Measurements from ENCODE around the gene TMEM190. TPM values are rescaled to one million over a fixed set of nuclear protein-coding genes. Genes with fewer than 3 reads are reported as not detected.

Gene TMEM190
- total and polyA plus RNA-seq, 2 of the 8 experiments (the other 6 are each of a cell fraction or from before 2014, with no cell fraction given) = 1.6 TPM; not detected in 1

GRCh38 chr19:55353356-55353802, 23.2 kb upstream of the TMEM190 start:
- Histone ChIP-seq H3K27ac (ENCODE audit: low read depth, low read length) (no peak overlapping the region), H3K9me3 (ENCODE audit: insufficient read depth in 2 of 2, low read depth in 1 of 2, low read length in 1 of 2) (no peaks in the 10 kb centered on the region), H3K9ac (replicated peaks in 1 of 4; ENCODE audit: extremely low read depth in 1 of 4, low read depth in 3 of 4, low read length in 3 of 4) (no peak overlapping the region; a peak in 2 of 7 replicates), H3K18ac (ENCODE audit: extremely low read depth, low read length) (no peak overlapping the region; the same call in 1 of the 2 replicates), H3K14ac (ENCODE audit: insufficient read length) (no peak overlapping the region), H3K79me1 (ENCODE audit: low read depth, low read length) (no peaks in the 10 kb centered on the region), H2BK5ac (ENCODE audit: low read depth, low read length) (no peak overlapping the region), H2BK20ac (ENCODE audit: low read length) (no peak overlapping the region), H2AFZ (ENCODE audit: low read length) (no peak overlapping the region), H3K4ac (replicated peaks; ENCODE audit: insufficient read length, low read depth, low read length) (peak overlapping the region; percentile 49), H3K27me3 (replicated peaks in 1 of 4; ENCODE audit: control insufficient read depth in 3 of 4, extremely low read depth in 1 of 4, insufficient read depth in 3 of 4, low read length in 3 of 4) (peaks cover 17 to 56% (median 44%) of the 10 kb centered on the region in 4 experiments), H2AK5ac (ENCODE audit: low read depth, low read length) (no peak overlapping the region), H4K91ac (replicated peaks; ENCODE audit: insufficient read length, low read length) (no peak overlapping the region), H3K4me3 (ENCODE audit: extremely low read depth in 1 of 4, insufficient read depth in 2 of 4, low read depth in 3 of 4, low read length in 4 of 4) (peak overlapping the region; percentile 32 to 66 (median 50)), H3K23ac (ENCODE audit: insufficient read length) (no peak overlapping the region), H4K5ac (ENCODE audit: insufficient read length, low read depth, low read length) (no peak overlapping the region), H3K4me1 (replicated peaks in 1 of 4; ENCODE audit: control insufficient read depth in 3 of 4, insufficient read depth in 4 of 4, low read length in 3 of 4) (peaks cover 4 to 32% (median 17%) of the 10 kb centered on the region in 4 experiments), H3K56ac (replicated peaks; ENCODE audit: insufficient read length, low read depth, low read length) (no peak overlapping the region), H3K23me2 (ENCODE audit: low read depth, low read length) (peaks cover 12% of the 10 kb centered on the region; the same call in 1 of the 2 replicates), H4K8ac (ENCODE audit: extremely low read depth, insufficient read depth, low read length) (no peak overlapping the region; the same call in 1 of the 2 replicates), H3K79me2 (ENCODE audit: control insufficient read depth in 1 of 2, insufficient read depth in 2 of 2, low read length in 2 of 2) (no peaks in the 10 kb centered on the region), H3K4me2 (ENCODE audit: insufficient read depth in 1 of 2, low read depth in 2 of 2, low read length in 2 of 2) (peak overlapping the region; percentile 88 to 96), H3K36me3 (ENCODE audit: control insufficient read depth in 2 of 4, insufficient read depth in 4 of 4, low read length in 3 of 4) (peaks cover 0 to 11% (median 0%) of the 10 kb centered on the region in 4 experiments; a peak in 1 of 8 replicates), H2BK15ac (ENCODE audit: low read length) (peak overlapping the region; percentile 88; the same call in 1 of the 2 replicates), H2BK120ac (replicated peaks; ENCODE audit: low read depth, low read length) (no peak overlapping the region), H2BK12ac (ENCODE audit: low read depth, low read length) (peak overlapping the region; percentile 90; the same call in 1 of the 2 replicates), H4K20me1 (replicated peaks in 1 of 2; ENCODE audit: control insufficient read depth in 1 of 2, insufficient read depth in 2 of 2, low read length in 2 of 2) (peaks cover 0 to 10% of the 10 kb centered on the region in 2 experiments)
- 13% methylated on average over 23 of the region's 24 CpGs; no CpG with 5 or more reads in 1 of the 2 experiments for WGBS, 2 experiments (ENCODE audit: extremely low coverage in 1 of 2, insufficient coverage in 1 of 2, insufficient read length in 1 of 2, insufficient replicate concordance in 2 of 2, low coverage in 1 of 2, low lambda C conversion rate in 2 of 2, missing lambda C conversion rate in 1 of 2)
- ChIA-PET POLR2A (ENCODE audit: partially characterized antibody) (interaction anchor here (1.2 to 7.9 kb wide), 9 partner anchors 9 to 71 kb away, joined by 3 to 58 read pairs (median 5); partner anchors contain the start of genes GARIN5B, IL11 and KMT5C), CTCF (ENCODE audit: partially characterized antibody) (interaction anchor here (1.2 to 1.7 kb wide), 2 partner anchors 32 to 70 kb away, joined by 3 to 4 read pairs; partner anchors contain the start of gene BRSK1)
- DNase-seq (ENCODE audit: low read depth in 1 of 2, low spot score in 2 of 2) = no peak
- FAIRE-seq = no peak
- no peak for TF ChIP-seq BACH1 (IDR thresholded peaks at IDR 0.05; ENCODE audit: low read length)
- TF ChIP-seq POU5F1 (IDR thresholded peaks at IDR 0.05; ENCODE audit: low read depth, low read length) = no peak
- no peak for TF ChIP-seq BRCA1 (IDR thresholded peaks at IDR 0.05; ENCODE audit: low read depth, low read length)
- no peak for TF ChIP-seq RBBP5 (IDR thresholded peaks at IDR 0.05; ENCODE audit: borderline replicate concordance, low read depth, low read length)
- no peak for TF ChIP-seq SP4 (IDR thresholded peaks at IDR 0.05; ENCODE audit: low read length)
- no peak for TF ChIP-seq MAFK (IDR thresholded peaks at IDR 0.05; ENCODE audit: low read depth, low read length)
- TF ChIP-seq POLR2A (IDR thresholded peaks at IDR 0.05; ENCODE audit: control extremely low read depth in 1 of 2, low read depth in 2 of 2, low read length in 2 of 2) = peak in 1 of 2 experiments; percentile 26; a peak in 1 of 3 replicates
- no peak for TF ChIP-seq KDM5A (IDR thresholded peaks at IDR 0.05; ENCODE audit: low read length)
- no peak for TF ChIP-seq HDAC2 (IDR thresholded peaks at IDR 0.05; ENCODE audit: borderline replicate concordance in 1 of 2, low read depth in 2 of 2, low read length in 2 of 2)
- no peak for TF ChIP-seq CEBPB (IDR thresholded peaks at IDR 0.05; ENCODE audit: low read depth, low read length)
- TF ChIP-seq CTCF (IDR thresholded peaks at IDR 0.05; ENCODE audit: control extremely low read depth in 1 of 3, insufficient read depth in 1 of 3, low read depth in 1 of 3, low read length in 3 of 3) = 0 out of 4 replicates have a peak, but pooled peaks of 1 of the 3 experiments have one; percentile 0
